ENCODE measurements around the gene TTC13.

DNA sequence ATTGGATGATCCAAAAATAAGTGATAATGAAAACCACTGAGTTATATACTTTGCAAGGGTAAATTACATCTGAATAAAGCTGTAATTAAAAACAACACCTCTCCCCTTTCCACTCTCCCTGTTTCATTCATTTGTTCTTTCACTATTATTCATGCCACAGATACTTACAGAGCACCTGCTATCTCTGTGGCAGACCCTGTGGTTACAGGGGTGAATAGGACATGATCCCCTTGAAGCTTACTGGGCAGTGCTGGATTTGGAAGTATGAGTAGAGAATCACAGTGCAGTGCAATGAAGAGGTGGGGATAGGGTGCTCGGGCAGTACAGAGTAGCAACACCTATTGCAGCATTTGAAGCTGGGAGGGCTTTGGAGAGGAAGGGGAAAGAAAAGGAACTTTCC, 22.0 kb upstream of the TTC13 start:
- no peak for TF ChIP-seq POLR2AphosphoS5 (IDR thresholded peaks at IDR 0.05; ENCODE audit: low read length)
- TF ChIP-seq, protein P1, sequence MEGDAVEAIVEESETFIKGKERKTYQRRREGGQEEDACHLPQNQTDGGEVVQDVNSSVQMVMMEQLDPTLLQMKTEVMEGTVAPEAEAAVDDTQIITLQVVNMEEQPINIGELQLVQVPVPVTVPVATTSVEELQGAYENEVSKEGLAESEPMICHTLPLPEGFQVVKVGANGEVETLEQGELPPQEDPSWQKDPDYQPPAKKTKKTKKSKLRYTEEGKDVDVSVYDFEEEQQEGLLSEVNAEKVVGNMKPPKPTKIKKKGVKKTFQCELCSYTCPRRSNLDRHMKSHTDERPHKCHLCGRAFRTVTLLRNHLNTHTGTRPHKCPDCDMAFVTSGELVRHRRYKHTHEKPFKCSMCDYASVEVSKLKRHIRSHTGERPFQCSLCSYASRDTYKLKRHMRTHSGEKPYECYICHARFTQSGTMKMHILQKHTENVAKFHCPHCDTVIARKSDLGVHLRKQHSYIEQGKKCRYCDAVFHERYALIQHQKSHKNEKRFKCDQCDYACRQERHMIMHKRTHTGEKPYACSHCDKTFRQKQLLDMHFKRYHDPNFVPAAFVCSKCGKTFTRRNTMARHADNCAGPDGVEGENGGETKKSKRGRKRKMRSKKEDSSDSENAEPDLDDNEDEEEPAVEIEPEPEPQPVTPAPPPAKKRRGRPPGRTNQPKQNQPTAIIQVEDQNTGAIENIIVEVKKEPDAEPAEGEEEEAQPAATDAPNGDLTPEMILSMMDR (IDR thresholded peaks at IDR 0.05 in 2 of 3, conservative IDR thresholded peaks at IDR 0.05 in 1 of 3; ENCODE audit: control insufficient read depth in 2 of 3, extremely low read depth in 1 of 3, insufficient read depth in 1 of 3, low read depth in 3 of 3, low read length in 3 of 3) = no peak
- TF ChIP-seq JUNB (IDR thresholded peaks at IDR 0.05) = no peak
- TF ChIP-seq NFYB (IDR thresholded peaks at IDR 0.05; ENCODE audit: insufficient read depth, low read depth, low read length) = no peak
- TF ChIP-seq, protein P2, sequence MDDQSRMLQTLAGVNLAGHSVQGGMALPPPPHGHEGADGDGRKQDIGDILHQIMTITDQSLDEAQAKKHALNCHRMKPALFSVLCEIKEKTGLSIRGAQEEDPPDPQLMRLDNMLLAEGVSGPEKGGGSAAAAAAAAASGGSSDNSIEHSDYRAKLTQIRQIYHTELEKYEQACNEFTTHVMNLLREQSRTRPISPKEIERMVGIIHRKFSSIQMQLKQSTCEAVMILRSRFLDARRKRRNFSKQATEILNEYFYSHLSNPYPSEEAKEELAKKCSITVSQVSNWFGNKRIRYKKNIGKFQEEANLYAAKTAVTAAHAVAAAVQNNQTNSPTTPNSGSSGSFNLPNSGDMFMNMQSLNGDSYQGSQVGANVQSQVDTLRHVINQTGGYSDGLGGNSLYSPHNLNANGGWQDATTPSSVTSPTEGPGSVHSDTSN (IDR thresholded peaks at IDR 0.05; ENCODE audit: insufficient replicate concordance, low read depth, low read length) = no peak
- TF ChIP-seq FOXM1 (IDR thresholded peaks at IDR 0.05; ENCODE audit: low read depth, low read length) = no peak
- TF ChIP-seq MXI1 (IDR thresholded peaks at IDR 0.05; ENCODE audit: low read depth, low read length) = no peak
- no peak for TF ChIP-seq POLR2A (IDR thresholded peaks at IDR 0.05; ENCODE audit: low read depth, low read length)
- no peak for TF ChIP-seq CEBPB (IDR thresholded peaks at IDR 0.05; ENCODE audit: borderline replicate concordance in 1 of 2, low read depth in 2 of 2, low read length in 2 of 2)
- no peak for TF ChIP-seq DPF2 (IDR thresholded peaks at IDR 0.05)
- TF ChIP-seq NR2F1 (conservative IDR thresholded peaks at IDR 0.05) = no peak

Measured in GM12878 (cell line).